Kidney epithelial cell (primary cell): ENCODE measurements around the gene IL5. TPM values are rescaled to one million over a fixed set of nuclear protein-coding genes. Genes with fewer than 3 reads are reported as not detected.

ENCODE experiments used
- DNase-seq: peaks from one replicate; pipeline ENCODE4 v3.0.0-alpha.2; 2010; ENCODE audit warnings: low read depth
- H3K27me3 ChIP-seq: 2 replicates; pipeline ENCODE4 v1.6.0; 2011; ENCODE audit warnings: low read length; ENCODE audit not compliant: control insufficient read depth, insufficient read depth
- H3K36me3 ChIP-seq: 2 replicates; pipeline ENCODE4 v1.5.1; 2011; ENCODE audit warnings: low read length; ENCODE audit not compliant: control insufficient read depth, insufficient read depth
- H3K4me3 ChIP-seq: 2 replicates; pipeline ENCODE4 v1.5.1; 2011; ENCODE audit warnings: low read depth, mild to moderate bottlenecking, control low read depth, low read length
- CTCF ChIP-seq: IDR thresholded peaks from 2 replicates; pipeline ENCODE4 v1.5.1; 2011; ENCODE audit warnings: mild to moderate bottlenecking, moderate library complexity, low read length, control low read depth, inconsistent platforms; ENCODE audit not compliant: insufficient read depth, poor library complexity, severe bottlenecking
- total RNA-seq: library from RNA; depleted of rRNA; stranded (reverse); fragments of >200 nt; gene quantifications from 2 replicates; pipeline ENCODE4 v1.2.3, GENCODE V29; 2015

IL5 gene
- total RNA-seq, 1 donor from 2014 or later: not detected

GRCh38 chr5:132501629-132501956 is 41.7 kb downstream of the IL5 start:
- H3K36me3 ChIP-seq: no peaks in the 10 kb centered on the region
- H3K27me3 ChIP-seq: no peaks in the 10 kb centered on the region
- H3K4me3 ChIP-seq: no peak overlapping the region
- no peak for DNase-seq
- TF ChIP-seq CTCF: no peak

DNA sequence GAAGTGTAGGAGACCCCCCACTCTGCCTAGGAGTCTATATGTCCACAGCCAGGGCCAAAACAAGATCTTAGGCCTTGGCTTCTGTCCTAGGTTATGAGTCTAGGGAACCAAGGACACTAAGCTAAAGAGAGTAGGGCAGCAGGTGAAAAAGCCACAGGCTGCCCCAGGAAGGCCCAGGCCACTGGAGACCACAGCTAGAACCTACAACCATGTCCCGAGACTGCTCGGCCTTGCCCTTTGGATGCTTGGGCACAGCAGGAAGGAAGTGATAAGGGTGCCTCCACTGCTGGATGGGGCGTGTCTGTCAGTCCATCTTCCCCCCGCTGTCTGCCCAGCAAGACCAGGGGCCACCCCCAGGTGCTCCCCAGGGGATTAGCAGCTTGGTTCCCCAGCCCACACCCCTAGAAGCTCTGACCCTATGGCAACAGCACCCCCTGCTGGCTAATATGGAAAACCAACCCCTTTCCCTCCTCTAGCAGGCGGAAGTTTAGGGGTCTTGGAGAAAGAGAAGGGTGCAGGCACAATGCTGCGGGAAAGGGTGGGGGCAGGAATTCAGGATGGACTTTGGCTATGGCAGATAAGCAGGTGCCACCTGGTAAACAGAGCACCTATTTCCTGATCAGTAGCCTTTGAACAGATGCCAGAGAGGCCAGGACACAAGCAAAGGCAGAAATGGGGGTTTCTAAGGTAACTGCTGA is 42.2 kb downstream of the IL5 start:
- Histone ChIP-seq H3K4me3 (no peak overlapping the region), H3K27me3 (no peaks in the 10 kb centered on the region), H3K36me3 (no peaks in the 10 kb centered on the region)
- no peak for DNase-seq
- peak; percentile 74 for TF ChIP-seq CTCF

DNA sequence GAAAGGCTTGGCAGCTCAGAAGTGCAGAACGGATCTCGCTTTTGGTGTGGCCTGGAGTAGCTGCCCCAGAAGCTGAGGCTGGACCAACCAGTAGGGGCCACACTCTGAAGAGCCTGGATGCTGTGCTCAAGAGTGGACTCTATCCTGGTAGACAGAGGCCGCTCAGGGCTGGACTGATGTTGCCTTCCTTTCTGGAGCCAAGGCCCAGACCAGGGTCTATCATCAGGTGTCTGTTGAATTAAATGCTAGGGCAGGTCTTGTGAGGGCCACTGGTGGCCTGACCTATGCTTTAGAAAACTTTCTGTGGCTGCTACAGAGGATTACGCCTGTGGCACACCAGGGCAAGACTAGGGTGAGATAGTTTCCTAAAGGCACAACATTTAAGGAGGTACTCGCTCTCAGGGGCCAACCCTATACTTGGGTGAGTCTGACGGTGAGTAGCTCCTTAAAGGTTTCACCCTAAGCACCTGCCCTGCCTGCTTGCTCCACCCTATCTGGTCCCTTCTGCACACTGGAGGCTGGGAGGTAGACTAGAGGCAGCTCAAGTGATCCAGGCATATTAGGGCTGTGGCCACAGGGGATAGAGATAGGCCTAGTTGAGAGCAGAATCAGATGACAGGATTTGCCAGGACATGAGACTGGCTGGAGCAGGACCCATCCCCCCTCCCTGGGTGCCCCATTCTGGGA is 42.9 kb downstream of the IL5 start:
- Histone ChIP-seq H3K4me3 (no peak overlapping the region), H3K27me3 (no peaks in the 10 kb centered on the region), H3K36me3 (no peaks in the 10 kb centered on the region)
- no peak for TF ChIP-seq CTCF
- no peak for DNase-seq

GRCh38 chr5:132499440-132500243 is 43.7 kb downstream of the IL5 start:
- DNase-seq: no peak
- Histone ChIP-seq H3K4me3 (no peak overlapping the region), H3K27me3 (no peaks in the 10 kb centered on the region), H3K36me3 (no peaks in the 10 kb centered on the region)
- TF ChIP-seq CTCF: no peak

DNA sequence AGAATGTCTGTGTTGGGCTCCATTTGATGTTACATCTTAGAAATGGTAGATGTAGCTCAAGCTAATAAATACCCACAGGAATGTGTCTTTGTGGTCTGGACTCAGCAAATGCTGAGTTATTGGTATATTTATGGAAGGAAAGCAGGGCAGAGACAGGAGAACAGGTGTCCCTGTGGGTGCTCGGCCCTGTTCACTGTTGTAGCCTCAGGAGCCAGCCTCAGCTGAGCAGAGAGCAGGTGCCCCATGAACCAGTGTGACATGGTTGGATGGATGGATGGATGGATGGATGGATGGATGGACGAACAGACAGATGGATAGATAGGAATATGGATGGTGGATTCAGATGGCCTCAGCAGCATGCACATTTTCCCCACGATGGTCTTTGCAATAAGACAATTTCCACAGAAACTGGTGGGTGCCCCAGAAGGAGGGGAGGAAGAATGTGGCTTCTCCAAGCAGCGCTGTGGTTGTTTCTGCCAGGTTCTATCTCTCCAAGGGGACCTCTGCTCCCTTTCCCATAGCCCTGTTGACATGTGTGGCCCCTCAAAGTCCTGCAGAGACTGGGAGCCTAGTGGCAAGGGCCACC is 44.5 kb downstream of the IL5 start:
- Histone ChIP-seq H3K27me3 (no peaks in the 10 kb centered on the region), H3K4me3 (no peak overlapping the region), H3K36me3 (no peaks in the 10 kb centered on the region)
- DNase-seq: no peak
- TF ChIP-seq CTCF: no peak
